HEK293T (cell line): ENCODE results near the gene SART3.

Experiments used
- ARNT ChIP-seq: fragments of 450-650 bp; IDR thresholded peaks from 2 replicates; pipeline ENCODE4 v1.6.1; 2017; ENCODE audit warnings: mild to moderate bottlenecking
- ELF4 ChIP-seq: fragments of 450-650 bp; IDR thresholded peaks from 2 replicates; pipeline ENCODE4 v1.6.1; 2017; ENCODE audit warnings: antibody characterized with exemption
- FOXK2 ChIP-seq: fragments of 450-650 bp; IDR thresholded peaks from 2 replicates; pipeline ENCODE4 v1.6.1; 2016; ENCODE audit warnings: mild to moderate bottlenecking
- SP1 ChIP-seq: fragments of 450-650 bp; IDR thresholded peaks from 2 replicates; pipeline ENCODE4 v1.6.1; 2017
- TF ChIP-seq, protein P1 (sequence below): fragments of 450-650 bp; IDR thresholded peaks from 2 replicates; pipeline ENCODE4 v1.6.1; 2016

DNA sequence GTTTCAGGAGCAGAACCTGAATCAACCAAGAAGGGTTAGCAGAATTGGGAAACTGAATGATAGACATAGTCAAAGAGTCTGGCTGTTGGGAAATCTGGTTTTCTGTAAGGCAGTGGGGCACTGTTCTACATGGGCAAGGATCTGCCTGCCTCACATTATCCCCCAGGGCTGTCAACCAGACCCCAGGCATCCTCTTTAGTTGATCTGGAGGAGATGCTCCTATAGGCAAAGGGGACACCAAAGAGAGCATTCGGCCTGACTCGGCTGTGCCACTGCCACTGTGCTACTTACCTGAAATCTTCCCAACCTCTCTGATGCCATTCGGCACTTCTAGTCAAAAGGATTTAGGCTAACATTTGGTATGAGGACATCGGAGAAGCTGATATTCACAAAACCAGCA is 5.5 kb upstream of the SART3 start:
- TF ChIP-seq SP1 (no peak), ARNT (no peak), ELF4 (no peak), FOXK2 (no peak)
- TF ChIP-seq, protein P1, sequence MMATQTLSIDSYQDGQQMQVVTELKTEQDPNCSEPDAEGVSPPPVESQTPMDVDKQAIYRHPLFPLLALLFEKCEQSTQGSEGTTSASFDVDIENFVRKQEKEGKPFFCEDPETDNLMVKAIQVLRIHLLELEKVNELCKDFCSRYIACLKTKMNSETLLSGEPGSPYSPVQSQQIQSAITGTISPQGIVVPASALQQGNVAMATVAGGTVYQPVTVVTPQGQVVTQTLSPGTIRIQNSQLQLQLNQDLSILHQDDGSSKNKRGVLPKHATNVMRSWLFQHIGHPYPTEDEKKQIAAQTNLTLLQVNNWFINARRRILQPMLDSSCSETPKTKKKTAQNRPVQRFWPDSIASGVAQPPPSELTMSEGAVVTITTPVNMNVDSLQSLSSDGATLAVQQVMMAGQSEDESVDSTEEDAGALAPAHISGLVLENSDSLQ, result no peak
